Naive thymus-derived CD8-positive, alpha-beta T cell (primary cell): ENCODE results near the gene JADE1. TPM values are rescaled to one million over a fixed set of nuclear protein-coding genes. Genes with fewer than 3 reads are reported as not detected.

ENCODE experiments used
- ATAC-seq, 2 donors: fragments of 150-1000 bp; cut with Tn5 transposase in 1 of 2; sonication (Bioruptor Pico), chemical (Tn5 transposase) in 1 of 2; 1 replicate in 1 of 2; 2 replicates in 1 of 2; pipeline ENCODE4 v1.10.0; 2021; ENCODE audit warnings: mild to moderate bottlenecking in 2 of 2, moderate library complexity in 2 of 2
- POLR2A ChIA-PET: fragments of 350-600 bp; sonication (Branson Sonifier 250); formaldehyde crosslinking; loops from one replicate; lab custom pipeline; 2021; ENCODE audit warnings: antibody characterized with exemption; lab: Charles Lee
- DNase-seq, 10 donors: peaks; one replicate each; pipeline versions ENCODE4 v3.0.0 to v3.0.0-alpha.2; 2020 to 2022
- H3K27ac Mint-ChIP-seq, 10 donors: one replicate each; pipeline ENCODE4 v1.8.0; 2020 to 2022; ENCODE audit warnings: mild to moderate bottlenecking in 10 of 10, mixed read lengths in 10 of 10, moderate library complexity in 4 of 10, inconsistent platforms in 1 of 10
- H3K27me3 Mint-ChIP-seq, 5 donors: one replicate each; pipeline ENCODE4 v1.8.0; 2021 to 2022; ENCODE audit warnings: mixed read lengths in 5 of 5
- H3K36me3 Mint-ChIP-seq, 3 donors: one replicate each; pipeline ENCODE4 v1.8.0; 2020 to 2022; ENCODE audit warnings: mixed read lengths in 3 of 3, mild to moderate bottlenecking in 2 of 3, inconsistent platforms in 1 of 3
- H3K4me1 Mint-ChIP-seq, 4 donors: one replicate each; pipeline ENCODE4 v1.8.0; 2021 to 2022; ENCODE audit warnings: mixed read lengths in 4 of 4
- H3K4me3 Mint-ChIP-seq, 10 donors: one replicate each; pipeline ENCODE4 v1.8.0; 2020 to 2022; ENCODE audit warnings: mild to moderate bottlenecking in 10 of 10, mixed read lengths in 10 of 10, moderate library complexity in 6 of 10, inconsistent platforms in 1 of 10
- H3K9me3 Mint-ChIP-seq, 9 donors: one replicate each; pipeline ENCODE4 v1.8.0; 2020 to 2022; ENCODE audit warnings: mixed read lengths in 9 of 9, mild to moderate bottlenecking in 3 of 9, inconsistent platforms in 1 of 9, moderate library complexity in 1 of 9
- polyA plus RNA-seq, 3 donors: library from polyadenylated mRNA; unstranded; fragments of 300-500 nt; fragmentation: Illumina TruSeq; gene quantifications; one replicate each; pipeline ENCODE4 v1.2.3, GENCODE V29; 2021
- total RNA-seq, 8 experiments: library from RNA in 2 of 8; stranded (reverse) in 2 of 8; gene quantifications; one replicate each; pipeline ENCODE4 v1.2.3 and lab custom pipeline; 2021 to 2026

JADE1 gene
- total and polyA plus RNA-seq, 5 experiments from 2014 or later = 45.8 to 65.7 (median 52.8) TPM

- H3K36me3 Mint-ChIP-seq = no peaks in the 10 kb centered on the region
- no peak for ATAC-seq
- H3K4me3 Mint-ChIP-seq = no peak overlapping the region
- no peaks in the 10 kb centered on the region for H3K4me1 Mint-ChIP-seq
- peaks cover 0 to 3% (median 1%) of the 10 kb centered on the region in 5 donors for H3K27me3 Mint-ChIP-seq
- POLR2A ChIA-PET = no interaction called here
- no peaks in the 10 kb centered on the region for H3K9me3 Mint-ChIP-seq
- H3K27ac Mint-ChIP-seq = no peak overlapping the region
- DNase-seq = no peak
Measured at GRCh38 chr4:128787509-128788311, 21.8 kb upstream of the JADE1 start.

DNA sequence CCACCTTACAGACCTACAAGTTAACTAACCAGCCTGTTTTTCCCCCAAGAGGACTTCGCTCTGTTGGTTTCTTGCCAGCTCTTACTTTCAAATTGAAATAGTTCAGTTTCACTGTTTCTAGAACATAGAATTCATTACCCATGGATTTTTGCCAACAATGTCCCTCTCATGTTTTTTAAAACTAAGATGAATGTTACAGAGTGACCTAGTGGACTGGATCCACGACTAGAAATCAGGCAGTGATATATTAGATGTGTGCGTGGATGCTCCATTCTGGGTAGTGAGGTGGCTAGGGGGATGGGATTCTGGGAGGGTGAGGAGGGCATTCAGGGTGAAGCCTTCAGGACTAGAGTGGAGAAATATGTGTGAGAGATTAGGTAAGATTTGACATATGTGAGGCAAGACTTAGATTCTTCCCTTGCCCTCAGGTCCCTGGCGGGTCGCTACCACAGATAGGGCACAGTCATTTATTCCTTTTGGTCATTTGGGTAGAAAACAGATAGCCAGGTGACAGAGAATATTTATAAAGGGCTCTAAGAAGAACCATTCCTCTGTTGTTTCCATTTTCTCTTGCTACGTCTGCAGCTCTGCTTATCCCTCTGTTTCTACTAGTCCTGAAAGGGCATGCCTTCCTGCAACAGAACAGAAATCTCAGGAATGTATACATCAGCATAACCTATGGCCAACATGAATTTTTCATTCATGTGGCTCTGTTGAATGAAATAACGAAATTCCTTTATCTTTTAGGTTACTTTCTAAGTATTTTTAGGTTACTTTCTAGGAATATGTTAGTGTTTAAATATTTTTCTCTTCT lies 15.4 kb upstream of the JADE1 start:
- Mint-ChIP-seq H3K27me3 (peaks cover 0 to 6% (median 1%) of the 10 kb centered on the region in 5 donors), H3K27ac (no peak overlapping the region), H3K36me3 (no peaks in the 10 kb centered on the region), H3K4me3 (no peak overlapping the region), H3K4me1 (no peaks in the 10 kb centered on the region), H3K9me3 (no peaks in the 10 kb centered on the region)
- POLR2A ChIA-PET = no interaction called here
- no peak for DNase-seq
- ATAC-seq = no peak

DNA sequence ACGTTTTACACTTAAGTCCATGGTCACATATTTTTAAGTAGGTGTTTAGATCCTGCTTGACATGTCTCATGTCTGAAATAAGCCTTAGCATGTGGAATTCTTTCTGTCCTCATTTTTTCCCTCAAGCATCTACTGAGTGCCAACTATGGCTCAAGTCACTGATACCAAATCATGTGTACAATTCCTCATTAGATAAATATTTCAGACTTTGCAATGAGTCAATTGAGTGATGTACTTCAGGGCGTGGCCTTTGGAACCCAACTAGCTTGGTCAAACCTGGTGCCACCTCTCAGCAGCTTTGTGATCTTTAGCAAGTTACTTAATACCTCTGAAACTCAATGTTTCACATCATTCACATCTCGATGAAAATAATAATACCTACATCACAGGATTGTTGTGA lies 12.6 kb upstream of the JADE1 start:
- H3K9me3 Mint-ChIP-seq = no peaks in the 10 kb centered on the region
- POLR2A ChIA-PET = interaction anchor here (1.3 kb wide), 1 partner anchor 13 kb away, joined by 3 read pairs; no protein-coding TSS in a partner anchor
- ATAC-seq (no peak), DNase-seq (no peak)
- H3K36me3 Mint-ChIP-seq = no peaks in the 10 kb centered on the region
- H3K27me3 Mint-ChIP-seq = peaks cover 0 to 3% (median 0%) of the 10 kb centered on the region in 5 donors
- no peaks in the 10 kb centered on the region for H3K4me1 Mint-ChIP-seq
- no peak overlapping the region for H3K4me3 Mint-ChIP-seq
- no peak overlapping the region for H3K27ac Mint-ChIP-seq

- Mint-ChIP-seq H3K4me3 (no peak overlapping the region), H3K9me3 (no peaks in the 10 kb centered on the region), H3K36me3 (no peaks in the 10 kb centered on the region), H3K27ac (no peak overlapping the region), H3K4me1 (peaks cover 0 to 4% (median 0%) of the 10 kb centered on the region in 4 donors), H3K27me3 (peaks cover 0 to 5% (median 0%) of the 10 kb centered on the region in 5 donors)
- DNase-seq = no peak
- ATAC-seq = no peak
- POLR2A ChIA-PET = no interaction called here
Measured at GRCh38 chr4:128800284-128800683, 9.2 kb upstream of the JADE1 start.

DNA sequence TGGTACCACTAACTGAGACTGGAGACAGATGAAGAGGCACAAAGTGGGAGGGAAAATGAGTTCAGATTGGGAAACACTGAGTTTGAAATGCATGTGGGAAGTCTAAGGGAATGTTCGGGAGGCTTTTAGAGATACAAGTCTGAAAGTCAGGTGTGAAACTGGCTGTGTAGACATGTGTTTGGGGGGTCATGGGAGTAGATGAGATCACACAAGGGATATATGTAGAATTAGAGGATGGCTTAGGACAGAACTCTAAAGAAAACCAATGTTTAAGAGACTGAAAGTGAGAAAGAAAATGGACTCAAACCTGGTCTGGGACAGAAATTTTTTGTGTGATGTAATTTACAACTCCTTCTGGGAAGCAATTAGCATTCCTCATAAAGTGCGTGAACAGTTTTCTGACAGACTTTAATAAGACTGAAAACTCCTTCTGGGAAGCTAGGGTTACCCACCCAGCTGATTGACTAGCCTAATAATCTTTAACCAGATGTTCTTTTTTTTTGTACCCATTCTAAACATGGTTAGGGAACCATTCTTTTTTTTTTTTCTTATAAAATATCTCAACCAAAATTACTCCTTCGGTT lies 8.7 kb upstream of the JADE1 start:
- no peak for ATAC-seq
- POLR2A ChIA-PET = no interaction called here
- Mint-ChIP-seq H3K36me3 (no peaks in the 10 kb centered on the region), H3K4me1 (peaks cover 0 to 4% (median 0%) of the 10 kb centered on the region in 4 donors), H3K27me3 (peaks cover 0 to 5% (median 0%) of the 10 kb centered on the region in 5 donors), H3K27ac (no peak overlapping the region), H3K4me3 (no peak overlapping the region), H3K9me3 (no peaks in the 10 kb centered on the region)
- DNase-seq = no peak

- no peaks in the 10 kb centered on the region for H3K36me3 Mint-ChIP-seq
- DNase-seq (no peak), ATAC-seq (no peak)
- no peaks in the 10 kb centered on the region for H3K9me3 Mint-ChIP-seq
- peak overlapping the region in 2 of 10 donors; percentile 19 to 29 for H3K4me3 Mint-ChIP-seq
- peaks cover 0 to 2% (median 0%) of the 10 kb centered on the region in 5 donors for H3K27me3 Mint-ChIP-seq
- POLR2A ChIA-PET = no interaction called here
- H3K4me1 Mint-ChIP-seq = peaks cover 0 to 4% (median 0%) of the 10 kb centered on the region in 4 donors
- peak overlapping the region in 4 of 10 donors; percentile 32 to 61 (median 54) for H3K27ac Mint-ChIP-seq
Measured at GRCh38 chr4:128802680-128803628, 6.5 kb upstream of the JADE1 start.

DNA sequence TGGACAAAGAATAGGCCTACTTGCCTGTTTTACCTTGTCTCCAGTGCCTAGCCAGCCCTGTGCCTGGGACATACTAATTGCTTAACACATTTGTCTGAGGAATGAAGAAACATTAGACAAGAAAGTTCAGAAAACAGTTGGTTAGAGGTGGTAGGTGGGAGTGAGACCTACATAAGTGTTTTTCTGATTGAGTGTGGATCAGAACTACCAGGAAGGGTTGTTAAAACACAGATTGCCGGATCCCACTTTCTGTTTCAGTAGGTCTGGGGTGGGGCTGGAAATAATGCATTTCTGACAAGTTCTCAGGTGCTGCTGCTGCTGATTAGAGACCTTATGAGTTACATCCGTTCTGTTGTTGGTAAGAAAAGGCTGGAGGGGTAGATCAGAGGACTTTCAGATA lies 5.7 kb upstream of the JADE1 start:
- no peak for ATAC-seq
- peak overlapping the region in 6 of 10 donors; percentile 12 to 61 (median 40) for H3K27ac Mint-ChIP-seq
- peaks cover 0 to 4% (median 0%) of the 10 kb centered on the region in 4 donors for H3K4me1 Mint-ChIP-seq

DNA sequence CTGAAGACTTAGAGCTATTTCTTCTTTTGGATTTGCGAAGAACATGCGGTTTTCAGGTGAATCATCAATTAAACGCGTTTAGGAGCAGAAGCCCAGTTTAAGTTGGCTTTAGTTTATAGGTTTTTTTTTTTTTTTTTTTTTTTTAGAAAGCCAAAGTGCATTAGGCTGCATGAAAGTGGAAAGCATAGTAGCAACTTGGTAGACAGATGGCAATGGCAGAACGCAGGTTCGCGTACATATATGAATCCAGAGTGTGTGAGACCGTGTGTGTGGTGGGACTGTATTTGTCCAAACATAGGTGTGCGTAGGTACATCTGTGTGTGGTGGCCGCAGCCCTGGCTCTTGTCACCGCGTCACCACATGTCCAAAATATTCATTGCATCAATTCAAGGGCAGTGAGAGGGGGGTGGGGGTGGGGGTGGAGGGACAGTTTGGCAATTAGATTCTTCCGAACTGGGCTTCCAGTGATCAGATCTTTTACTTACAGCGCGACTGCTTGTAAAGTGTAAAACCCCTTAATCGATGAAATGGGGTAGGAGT lies 901 bp downstream of the JADE1 start:
- ATAC-seq (no peak), DNase-seq (peak in 5 of 10 donors; percentile 1 to 37 (median 23))
- H3K4me1 Mint-ChIP-seq = peaks cover 8 to 31% (median 22%) of the 10 kb centered on the region in 4 donors
- peak overlapping the region; percentile 92 to 100 (median 98) for H3K4me3 Mint-ChIP-seq
- H3K9me3 Mint-ChIP-seq = peaks cover 0 to 2% (median 0%) of the 10 kb centered on the region in 9 donors
- peak overlapping the region; percentile 94 to 100 (median 99) for H3K27ac Mint-ChIP-seq
- no peaks in the 10 kb centered on the region for H3K36me3 Mint-ChIP-seq
- POLR2A ChIA-PET = interaction anchor here (0.6 to 1.6 kb wide), 11 partner anchors 8 to 845 kb away, joined by 3 to 11 read pairs (median 6); partner anchors contain the start of genes ABHD18, LARP1B, MFSD8 and PGRMC2
- H3K27me3 Mint-ChIP-seq = no peaks in the 10 kb centered on the region

More for the DNA sequence above, 5.7 kb upstream of the JADE1 start:
- no peaks in the 10 kb centered on the region for H3K36me3 Mint-ChIP-seq
- peaks cover 0 to 2% (median 0%) of the 10 kb centered on the region in 5 donors for H3K27me3 Mint-ChIP-seq
- peak overlapping the region in 2 of 10 donors; percentile 19 to 29 for H3K4me3 Mint-ChIP-seq
- DNase-seq = no peak
- POLR2A ChIA-PET = no interaction called here
- H3K9me3 Mint-ChIP-seq = no peaks in the 10 kb centered on the region

- peaks cover 0 to 2% (median 0%) of the 10 kb centered on the region in 9 donors for H3K9me3 Mint-ChIP-seq
- no peaks in the 10 kb centered on the region for H3K27me3 Mint-ChIP-seq
- peak overlapping the region; percentile 92 to 100 (median 98) for H3K4me3 Mint-ChIP-seq
- DNase-seq = peak; percentile 74 to 92 (median 82)
- peak; percentile 55 for ATAC-seq
- POLR2A ChIA-PET = interaction anchor here (0.6 to 1.7 kb wide), 6 partner anchors 43 to 524 kb away, joined by 3 to 11 read pairs (median 6); partner anchors contain the start of genes C4orf33 and PGRMC2
- peak overlapping the region; percentile 94 to 100 (median 99) for H3K27ac Mint-ChIP-seq
- H3K4me1 Mint-ChIP-seq = peaks cover 11 to 38% (median 28%) of the 10 kb centered on the region in 4 donors
- no peaks in the 10 kb centered on the region for H3K36me3 Mint-ChIP-seq
Measured at GRCh38 chr4:128810871-128811570, 1.5 kb downstream of the JADE1 start.

DNA sequence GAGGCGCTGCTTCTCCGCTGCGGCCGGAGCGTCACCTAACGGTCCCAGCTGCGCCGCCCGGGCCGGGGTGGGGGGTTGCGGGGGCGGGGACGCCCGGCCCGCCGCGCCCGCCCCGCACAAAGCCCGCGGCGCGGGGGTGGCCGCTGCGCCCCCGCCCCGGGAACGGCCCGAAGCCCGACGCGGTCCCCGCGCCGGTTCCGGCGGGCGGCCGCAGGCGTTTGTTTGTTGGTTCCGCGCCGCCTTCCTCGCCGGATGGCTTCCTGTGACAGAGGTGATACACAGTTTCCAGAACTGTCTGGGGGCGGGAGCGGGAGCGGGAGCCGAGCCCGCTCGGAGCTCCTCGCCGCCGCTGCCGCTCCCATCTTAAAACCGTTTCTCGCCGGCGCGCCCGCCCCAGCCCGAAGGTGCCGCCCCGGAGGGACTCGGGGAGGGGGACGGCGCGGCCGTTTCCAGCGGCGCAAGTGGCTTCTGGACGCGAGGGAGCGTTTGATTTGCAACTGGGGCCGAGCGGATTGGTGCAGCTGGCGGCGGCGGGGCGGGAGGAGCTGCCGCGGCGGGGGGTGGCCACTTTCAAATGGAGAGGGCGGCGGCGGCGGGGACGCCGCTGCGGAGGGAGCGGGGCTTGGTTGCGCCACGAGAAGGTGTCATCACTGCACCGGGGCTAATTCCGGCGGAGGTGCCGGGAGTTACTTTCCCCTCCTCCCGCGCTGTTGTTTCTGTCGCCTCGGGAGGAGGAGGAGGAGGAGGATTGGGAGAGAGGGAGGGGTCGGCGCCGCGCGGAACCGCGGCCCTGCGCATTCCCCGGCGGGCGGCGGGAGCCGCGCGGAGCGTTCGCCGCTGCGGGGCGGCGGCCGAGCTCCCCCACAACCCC lies 2.3 kb downstream of the JADE1 start:
- peaks cover 14 to 45% (median 35%) of the 10 kb centered on the region in 4 donors for H3K4me1 Mint-ChIP-seq
- H3K9me3 Mint-ChIP-seq = peaks cover 0 to 2% (median 0%) of the 10 kb centered on the region in 9 donors
- POLR2A ChIA-PET = interaction anchor here (0.6 to 1.7 kb wide), 8 partner anchors 9 to 846 kb away, joined by 3 to 11 read pairs (median 6); partner anchors contain the start of genes ABHD18, C4orf33 and PGRMC2
- peak overlapping the region; percentile 82 to 100 (median 94) for H3K4me3 Mint-ChIP-seq
- DNase-seq = peak; percentile 60 to 81 (median 73)
- H3K27ac Mint-ChIP-seq = peak overlapping the region; percentile 40 to 95 (median 84)
- H3K36me3 Mint-ChIP-seq = peaks cover 0 to 7% (median 0%) of the 10 kb centered on the region in 3 donors
- ATAC-seq = peak; percentile 36
- H3K27me3 Mint-ChIP-seq = no peaks in the 10 kb centered on the region
